Neural cell (in vitro differentiated cells): Measurements from ENCODE around the gene DHX29. TPM values are rescaled to one million over a fixed set of nuclear protein-coding genes. Genes with fewer than 3 reads are reported as not detected.

Experiments
- H2AFZ ChIP-seq: fragments of 200-600, 300-800 bp; sonication (generic), shearing (Covaris generic); 2 replicates; pipeline ENCODE4 v1.6.0; 2014; ENCODE audit warnings: low read depth, mild to moderate bottlenecking, antibody characterized with exemption, low read length, moderate library complexity
- H3F3A ChIP-seq: fragments of 200-600 bp; shearing (Covaris generic); 2 replicates; pipeline ENCODE4 v1.6.1; 2016; ENCODE audit warnings: mild to moderate bottlenecking, moderate library complexity, mixed read lengths, antibody characterized with exemption, low read length; ENCODE audit not compliant: insufficient read depth, poor library complexity, severe bottlenecking
- H3K27ac ChIP-seq: fragments of 200-600, 300-800 bp; sonication (generic), shearing (Covaris generic); 2 replicates; pipeline ENCODE4 v1.5.1; 2014; ENCODE audit warnings: mild to moderate bottlenecking, low read length, moderate library complexity
- H3K27me3 ChIP-seq: fragments of 300-800, 200-600 bp; sonication (generic), shearing (Covaris generic); 2 replicates; pipeline ENCODE4 v1.6.0; 2014; ENCODE audit warnings: mild to moderate bottlenecking, low read depth, low read length, moderate library complexity; ENCODE audit not compliant: insufficient read depth
- H3K36me3 ChIP-seq: fragments of 300-800, 200-600 bp; sonication (generic), shearing (Covaris generic); 2 replicates; pipeline ENCODE4 v1.5.1; 2014; ENCODE audit warnings: mild to moderate bottlenecking, antibody characterized with exemption, low read length, moderate library complexity; ENCODE audit not compliant: insufficient read depth
- H3K4me2 ChIP-seq: fragments of 300-800, 200-600 bp; sonication (generic), shearing (Covaris generic); 2 replicates; pipeline ENCODE4 v1.6.0; 2014; ENCODE audit warnings: mild to moderate bottlenecking, low read length
- H3K4me3 ChIP-seq: fragments of 300-800, 200-600 bp; sonication (generic), shearing (Covaris generic); 2 replicates; pipeline ENCODE4 v1.5.1; 2014; ENCODE audit warnings: mild to moderate bottlenecking, low read length, moderate library complexity
- H3K79me2 ChIP-seq: fragments of 200-600 bp; shearing (Covaris generic); replicated peaks from 2 replicates; pipeline ENCODE4 v1.6.0; 2014; ENCODE audit warnings: mild to moderate bottlenecking, low read length, moderate library complexity; ENCODE audit not compliant: insufficient read depth
- H3K9ac ChIP-seq: fragments of 300-800, 200-600 bp; sonication (generic), shearing (Covaris generic); 2 replicates; pipeline ENCODE4 v1.6.1; 2016; ENCODE audit warnings: mild to moderate bottlenecking, low read length, mixed read lengths
- H3K9me2 ChIP-seq: fragments of 200-600 bp; shearing (Covaris generic); 2 replicates; pipeline ENCODE4 v1.6.1; 2016; ENCODE audit warnings: mild to moderate bottlenecking, low read length, mixed read lengths; ENCODE audit not compliant: insufficient read depth
- H3K9me3 ChIP-seq: fragments of 200-600, 300-800 bp; sonication (generic), shearing (Covaris generic); 2 replicates; pipeline ENCODE4 v1.6.1; 2016; ENCODE audit warnings: mild to moderate bottlenecking, mixed run types, low read length, moderate library complexity, mixed read lengths
- H4K20me1 ChIP-seq: fragments of 200-600 bp; shearing (Covaris generic); 2 replicates; pipeline ENCODE4 v1.6.1; 2016; ENCODE audit warnings: mild to moderate bottlenecking, mixed run types; ENCODE audit not compliant: insufficient read depth
- CTCF ChIP-seq: fragments of 450-650 bp; IDR thresholded peaks from 2 replicates; pipeline ENCODE4 v1.5.1; 2014; ENCODE audit warnings: antibody characterized with exemption, mild to moderate bottlenecking, moderate library complexity; ENCODE audit not compliant: poor library complexity, severe bottlenecking
- EP300 ChIP-seq: fragments of 450-650 bp; conservative IDR thresholded peaks from 2 replicates; pipeline ENCODE4 v1.6.1; 2014; ENCODE audit warnings: antibody characterized with exemption, mild to moderate bottlenecking, moderate library complexity; ENCODE audit not compliant: poor library complexity, severe bottlenecking
- EZH2 ChIP-seq: fragments of 200-600, 300-800 bp; shearing (Covaris generic), sonication (generic); IDR thresholded peaks from 2 replicates; pipeline ENCODE4 v1.6.1; 2014; ENCODE audit warnings: antibody characterized with exemption, low read length, borderline replicate concordance, mild to moderate bottlenecking; ENCODE audit not compliant: insufficient read depth, poor library complexity, severe bottlenecking
- MXI1 ChIP-seq: fragments of 450-650 bp; conservative IDR thresholded peaks from 2 replicates; pipeline ENCODE4 v1.6.1; 2014; ENCODE audit warnings: antibody characterized with exemption, mild to moderate bottlenecking; ENCODE audit not compliant: poor library complexity, severe bottlenecking
- POLR2AphosphoS5 ChIP-seq: IDR thresholded peaks from 2 replicates; pipeline ENCODE4 v1.6.1; 2012
- RAD21 ChIP-seq: fragments of 450-650 bp; conservative IDR thresholded peaks from 2 replicates; pipeline ENCODE4 v1.6.1; 2014; ENCODE audit warnings: antibody characterized with exemption, mild to moderate bottlenecking, moderate library complexity
- REST ChIP-seq: IDR thresholded peaks from 2 replicates; pipeline ENCODE4 v1.6.1; 2012; ENCODE audit warnings: borderline replicate concordance
- SMC3 ChIP-seq: fragments of 450-650 bp; conservative IDR thresholded peaks from 2 replicates; pipeline ENCODE4 v1.6.1; 2014; ENCODE audit warnings: antibody characterized with exemption, mild to moderate bottlenecking, moderate library complexity; ENCODE audit not compliant: poor library complexity
- TAF1 ChIP-seq: IDR thresholded peaks from 2 replicates; pipeline ENCODE4 v1.6.1; 2012; ENCODE audit warnings: low read depth
- polyA plus RNA-seq: library from polyadenylated mRNA; depleted of rRNA; stranded (reverse); fragments of >200 nt; gene quantifications from 2 replicates; pipeline ENCODE4 v1.2.3, GENCODE V29; 2014

Gene DHX29
- polyA plus RNA-seq, 1 donor from 2014 or later: 48.1 TPM

- Histone ChIP-seq H3K36me3 (no peaks in the 10 kb centered on the region), H3K27ac (no peak overlapping the region), H3K4me3 (no peak overlapping the region)
Measured at GRCh38 chr5:55327281-55327680, 19.8 kb upstream of the DHX29 start.

GRCh38 chr5:55325621-55326020 lies 18.1 kb upstream of the DHX29 start:
- no peak overlapping the region for H3K4me2 ChIP-seq
- no peak overlapping the region for H3K27ac ChIP-seq
- no peaks in the 10 kb centered on the region for H3K9me3 ChIP-seq
- no peaks in the 10 kb centered on the region for H3F3A ChIP-seq
- H3K27me3 ChIP-seq: no peaks in the 10 kb centered on the region
- no peak overlapping the region for H2AFZ ChIP-seq
- no peaks in the 10 kb centered on the region for H3K9me2 ChIP-seq
- no peaks in the 10 kb centered on the region for H3K36me3 ChIP-seq
- H3K4me3 ChIP-seq: no peak overlapping the region
- no peak overlapping the region for H3K9ac ChIP-seq
- H4K20me1 ChIP-seq: no peaks in the 10 kb centered on the region
- H3K79me2 ChIP-seq: peaks cover 17% of the 10 kb centered on the region
- TF ChIP-seq EP300 (no peak), TAF1 (no peak), RAD21 (no peak), CTCF (no peak), POLR2AphosphoS5 (no peak), EZH2 (no peak), SMC3 (no peak), MXI1 (no peak)

More at GRCh38 chr5:55327281-55327680, 19.8 kb upstream of the DHX29 start:
- no peaks in the 10 kb centered on the region for H3K9me2 ChIP-seq
- H3K27me3 ChIP-seq: no peaks in the 10 kb centered on the region
- H3K9ac ChIP-seq: no peak overlapping the region
- no peaks in the 10 kb centered on the region for H4K20me1 ChIP-seq
- TF ChIP-seq POLR2AphosphoS5 (no peak), EZH2 (no peak), TAF1 (no peak), CTCF (no peak), RAD21 (no peak), REST (no peak), SMC3 (no peak), EP300 (no peak), MXI1 (no peak)
- H3F3A ChIP-seq: no peaks in the 10 kb centered on the region
- no peaks in the 10 kb centered on the region for H3K9me3 ChIP-seq
- no peak overlapping the region for H2AFZ ChIP-seq
- H3K79me2 ChIP-seq: peaks cover 3% of the 10 kb centered on the region
- no peak overlapping the region for H3K4me2 ChIP-seq
